Measurements from ENCODE around the gene VSTM2L.

DNA sequence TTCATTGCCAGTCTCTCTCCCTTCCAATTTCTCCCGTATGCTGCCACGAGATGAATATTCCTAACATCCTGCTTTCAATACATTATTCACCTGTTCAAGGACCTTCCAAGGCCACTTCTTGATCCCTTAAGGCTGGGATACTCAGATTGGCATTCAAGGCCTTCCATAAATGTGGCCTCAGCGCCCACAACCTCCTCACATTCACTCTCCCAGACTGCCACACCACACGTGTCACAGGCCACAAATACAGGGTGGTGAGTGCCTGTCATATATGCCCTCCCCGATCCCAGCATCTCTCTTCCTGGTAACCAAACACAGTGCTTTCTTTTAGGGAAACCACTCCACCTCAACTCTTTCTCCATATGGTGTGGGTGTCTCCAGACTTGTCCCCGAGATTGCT is 74.9 kb downstream of the VSTM2L start:
- TF ChIP-seq POLR2A (IDR thresholded peaks at IDR 0.05): no peak
- TF ChIP-seq, protein P1, sequence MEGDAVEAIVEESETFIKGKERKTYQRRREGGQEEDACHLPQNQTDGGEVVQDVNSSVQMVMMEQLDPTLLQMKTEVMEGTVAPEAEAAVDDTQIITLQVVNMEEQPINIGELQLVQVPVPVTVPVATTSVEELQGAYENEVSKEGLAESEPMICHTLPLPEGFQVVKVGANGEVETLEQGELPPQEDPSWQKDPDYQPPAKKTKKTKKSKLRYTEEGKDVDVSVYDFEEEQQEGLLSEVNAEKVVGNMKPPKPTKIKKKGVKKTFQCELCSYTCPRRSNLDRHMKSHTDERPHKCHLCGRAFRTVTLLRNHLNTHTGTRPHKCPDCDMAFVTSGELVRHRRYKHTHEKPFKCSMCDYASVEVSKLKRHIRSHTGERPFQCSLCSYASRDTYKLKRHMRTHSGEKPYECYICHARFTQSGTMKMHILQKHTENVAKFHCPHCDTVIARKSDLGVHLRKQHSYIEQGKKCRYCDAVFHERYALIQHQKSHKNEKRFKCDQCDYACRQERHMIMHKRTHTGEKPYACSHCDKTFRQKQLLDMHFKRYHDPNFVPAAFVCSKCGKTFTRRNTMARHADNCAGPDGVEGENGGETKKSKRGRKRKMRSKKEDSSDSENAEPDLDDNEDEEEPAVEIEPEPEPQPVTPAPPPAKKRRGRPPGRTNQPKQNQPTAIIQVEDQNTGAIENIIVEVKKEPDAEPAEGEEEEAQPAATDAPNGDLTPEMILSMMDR (IDR thresholded peaks at IDR 0.05): no peak

All from vagina (tissue), 2 donors.